ENCODE measurements around the gene DMKN.

DMKN gene

GRCh38 chr19:35459414-35460082 lies 53.9 kb downstream of the DMKN start:
- TF ChIP-seq, protein P1, sequence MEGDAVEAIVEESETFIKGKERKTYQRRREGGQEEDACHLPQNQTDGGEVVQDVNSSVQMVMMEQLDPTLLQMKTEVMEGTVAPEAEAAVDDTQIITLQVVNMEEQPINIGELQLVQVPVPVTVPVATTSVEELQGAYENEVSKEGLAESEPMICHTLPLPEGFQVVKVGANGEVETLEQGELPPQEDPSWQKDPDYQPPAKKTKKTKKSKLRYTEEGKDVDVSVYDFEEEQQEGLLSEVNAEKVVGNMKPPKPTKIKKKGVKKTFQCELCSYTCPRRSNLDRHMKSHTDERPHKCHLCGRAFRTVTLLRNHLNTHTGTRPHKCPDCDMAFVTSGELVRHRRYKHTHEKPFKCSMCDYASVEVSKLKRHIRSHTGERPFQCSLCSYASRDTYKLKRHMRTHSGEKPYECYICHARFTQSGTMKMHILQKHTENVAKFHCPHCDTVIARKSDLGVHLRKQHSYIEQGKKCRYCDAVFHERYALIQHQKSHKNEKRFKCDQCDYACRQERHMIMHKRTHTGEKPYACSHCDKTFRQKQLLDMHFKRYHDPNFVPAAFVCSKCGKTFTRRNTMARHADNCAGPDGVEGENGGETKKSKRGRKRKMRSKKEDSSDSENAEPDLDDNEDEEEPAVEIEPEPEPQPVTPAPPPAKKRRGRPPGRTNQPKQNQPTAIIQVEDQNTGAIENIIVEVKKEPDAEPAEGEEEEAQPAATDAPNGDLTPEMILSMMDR (IDR thresholded peaks at IDR 0.05) = no peak
- no peaks in the 10 kb centered on the region for H3K9me3 ChIP-seq (ENCODE audit: control insufficient read depth, low read length)
- no peak overlapping the region for H3K4me3 ChIP-seq (ENCODE audit: low read depth, low read length)
- H3K4me1 ChIP-seq = peaks cover 19% of the 10 kb centered on the region
- no peak overlapping the region for H3K27ac ChIP-seq
- no peaks in the 10 kb centered on the region for H3K27me3 ChIP-seq (ENCODE audit: control insufficient read depth, insufficient read depth, low read length)
- no peaks in the 10 kb centered on the region for H3K36me3 ChIP-seq (ENCODE audit: control insufficient read depth, insufficient read depth, low read length)
- peak overlapping the region; percentile 8 for H3K4me2 ChIP-seq (ENCODE audit: low read length)
- no peak overlapping the region for H3K9ac ChIP-seq
- no peaks in the 10 kb centered on the region for H3K79me2 ChIP-seq
- H2AFZ ChIP-seq = no peak overlapping the region

- Histone ChIP-seq H3K27me3 (ENCODE audit: control insufficient read depth, insufficient read depth, low read length) (no peaks in the 10 kb centered on the region), H3K4me2 (ENCODE audit: low read length) (no peak overlapping the region), H3K4me1 (peaks cover 22% of the 10 kb centered on the region), H3K36me3 (ENCODE audit: control insufficient read depth, insufficient read depth, low read length) (no peaks in the 10 kb centered on the region), H3K9me3 (ENCODE audit: control insufficient read depth, low read length) (no peaks in the 10 kb centered on the region), H3K27ac (peak overlapping the region; percentile 43), H3K9ac (no peak overlapping the region), H3K79me2 (no peaks in the 10 kb centered on the region), H3K4me3 (ENCODE audit: low read depth, low read length) (no peak overlapping the region), H2AFZ (no peak overlapping the region)
- TF ChIP-seq, protein P1 (IDR thresholded peaks at IDR 0.05) = no peak
These were observed 54.6 kb downstream of the DMKN start for GRCh38 chr19:35458731-35459391.

DNA sequence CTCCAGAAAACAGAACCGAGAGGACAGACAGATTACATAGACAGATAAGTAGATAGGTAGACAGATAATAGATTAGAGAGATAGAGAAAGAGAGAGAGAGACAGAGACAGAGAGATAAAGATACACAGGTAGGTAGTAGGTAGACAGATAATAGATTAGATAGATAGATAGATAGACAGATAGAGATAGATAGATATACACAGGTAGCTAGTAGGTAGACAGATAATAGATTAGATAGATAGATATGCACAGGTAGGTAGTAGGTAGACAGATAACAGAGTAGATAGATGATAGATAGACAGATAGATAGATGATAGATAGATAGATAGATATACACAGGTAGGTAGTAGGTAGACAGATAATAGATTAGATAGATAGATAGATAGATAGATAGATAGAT lies 55.3 kb downstream of the DMKN start:
- Histone ChIP-seq H3K4me3 (ENCODE audit: low read depth, low read length) (no peak overlapping the region), H3K79me2 (no peaks in the 10 kb centered on the region), H3K9me3 (ENCODE audit: control insufficient read depth, low read length) (no peaks in the 10 kb centered on the region), H2AFZ (no peak overlapping the region), H3K27me3 (ENCODE audit: control insufficient read depth, insufficient read depth, low read length) (no peaks in the 10 kb centered on the region), H3K36me3 (ENCODE audit: control insufficient read depth, insufficient read depth, low read length) (no peaks in the 10 kb centered on the region), H3K9ac (no peak overlapping the region), H3K4me2 (ENCODE audit: low read length) (no peak overlapping the region), H3K27ac (no peak overlapping the region), H3K4me1 (peaks cover 22% of the 10 kb centered on the region)
- TF ChIP-seq, protein P1 (IDR thresholded peaks at IDR 0.05) = no peak

- H3K4me3 ChIP-seq (ENCODE audit: low read depth, low read length) = no peak overlapping the region
- TF ChIP-seq, protein P1 (IDR thresholded peaks at IDR 0.05) = no peak
- H3K9me3 ChIP-seq (ENCODE audit: control insufficient read depth, low read length) = no peaks in the 10 kb centered on the region
- H3K79me2 ChIP-seq = no peaks in the 10 kb centered on the region
- H2AFZ ChIP-seq = no peak overlapping the region
- H3K27me3 ChIP-seq (ENCODE audit: control insufficient read depth, insufficient read depth, low read length) = no peaks in the 10 kb centered on the region
- H3K4me2 ChIP-seq (ENCODE audit: low read length) = no peak overlapping the region
- H3K27ac ChIP-seq = no peak overlapping the region
- H3K36me3 ChIP-seq (ENCODE audit: control insufficient read depth, insufficient read depth, low read length) = no peaks in the 10 kb centered on the region
- H3K9ac ChIP-seq = no peak overlapping the region
- H3K4me1 ChIP-seq = peaks cover 22% of the 10 kb centered on the region
These were observed 56.3 kb downstream of the DMKN start for GRCh38 chr19:35457173-35457572.
